Neural progenitor cell (in vitro differentiated cells): ENCODE results near the gene SPTSSA.

Experiments used
- CTCF ChIP-seq: fragments of 200-600 bp; sonication (generic); IDR thresholded peaks from 2 replicates; pipeline ENCODE4 v1.5.1; 2017; ENCODE audit warnings: antibody characterized with exemption, mild to moderate bottlenecking
- EZH2 ChIP-seq: fragments of 200-600 bp; sonication (generic); IDR thresholded peaks from 2 replicates; pipeline ENCODE4 v1.6.1; 2017; ENCODE audit warnings: antibody characterized with exemption, mild to moderate bottlenecking, moderate library complexity
- EZH2phosphoT487 ChIP-seq: fragments of 200-600 bp; sonication (generic); IDR thresholded peaks from 2 replicates; pipeline ENCODE4 v1.6.1; 2017; ENCODE audit warnings: antibody characterized with exemption

DNA sequence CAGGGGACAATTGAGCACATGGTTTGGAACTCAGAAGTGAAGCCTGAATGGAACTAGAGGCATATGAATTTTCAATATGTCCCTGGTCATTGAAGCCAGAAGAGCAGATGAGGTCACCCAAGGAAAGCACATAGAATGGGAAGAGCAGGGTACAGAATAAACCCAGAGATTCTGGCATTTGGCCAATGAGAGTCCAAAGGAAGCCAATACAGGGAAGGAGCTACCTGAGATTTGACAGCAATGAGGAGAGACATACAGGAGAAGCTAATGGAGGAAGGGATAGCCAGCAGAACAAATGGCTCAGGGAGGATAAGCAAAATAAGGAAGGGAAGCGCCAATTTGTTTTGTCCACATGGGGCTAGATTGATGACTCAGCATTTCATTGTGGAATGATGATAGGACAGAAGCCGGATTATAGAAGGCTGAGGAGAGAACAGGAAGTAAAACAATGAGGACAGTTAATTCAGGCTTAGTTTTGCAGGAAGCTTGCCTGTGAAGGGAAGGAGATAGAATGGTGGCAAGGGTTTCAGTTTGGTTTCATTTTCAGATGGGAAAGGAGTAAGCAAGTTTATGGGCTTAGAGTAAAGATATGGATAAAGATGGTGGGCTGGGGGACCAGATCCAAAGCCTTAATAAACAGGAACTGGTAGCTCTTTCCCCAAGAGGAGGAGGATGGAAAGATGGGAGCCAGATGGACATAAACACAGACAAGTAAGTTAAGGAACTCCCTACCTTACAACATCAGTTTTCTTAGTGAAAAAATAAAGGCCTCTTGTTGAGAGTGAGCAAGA lies 3.2 kb upstream of the SPTSSA start:
- no peak for TF ChIP-seq CTCF
- TF ChIP-seq EZH2 = no peak
- TF ChIP-seq EZH2phosphoT487 = no peak
